ENCODE results near the gene ZNF655. TPM values are rescaled to one million over a fixed set of nuclear protein-coding genes. Genes with fewer than 3 reads are reported as not detected.

ZNF655 gene
- total RNA-seq, 1 donor from 2014 or later, result 4.0 TPM

Other genes starting within 250 kb of the ZNF655 start
- 164 and 185 TPM in 2 replicates for gene ARPC1A, start 232.7 kb upstream of the ZNF655 start, total RNA-seq
- gene ARPC1B, start 183.9 kb upstream of the ZNF655 start, total RNA-seq, result 477 and 516 TPM in 2 replicates
- 15.3 and 20.1 TPM in 2 replicates for gene PDAP1, start 150.0 kb upstream of the ZNF655 start, total RNA-seq
- gene BUD31, start 149.7 kb upstream of the ZNF655 start, total RNA-seq, result 53.4 and 75.5 TPM in 2 replicates
- gene PTCD1, start 119.8 kb upstream of the ZNF655 start, total RNA-seq, result 3.7 and 5.3 TPM in 2 replicates
- 22.0 and 26.7 TPM in 2 replicates for gene CPSF4, start 119.7 kb upstream of the ZNF655 start, total RNA-seq
- gene ATP5MF, start 92.5 kb upstream of the ZNF655 start, total RNA-seq, result 206 and 350 TPM in 2 replicates
- gene ZNF789, start 85.8 kb upstream of the ZNF655 start, total RNA-seq, result 4.3 and 4.7 TPM in 2 replicates
- 19.4 and 24.1 TPM in 2 replicates for gene ZNF394, start 58.4 kb upstream of the ZNF655 start, total RNA-seq
- 7.2 and 8.0 TPM in 2 replicates for gene ZKSCAN5, start 54.0 kb upstream of the ZNF655 start, total RNA-seq
- 3.7 and 4.7 TPM in 2 replicates for gene FAM200A, start 6.5 kb upstream of the ZNF655 start, total RNA-seq
- gene TMEM225B, start 39.6 kb downstream of the ZNF655 start, total RNA-seq, result 0.13 and 0.25 TPM in 2 replicates
- 9.4 and 12.3 TPM in 2 replicates for gene ZSCAN25, start 58.3 kb downstream of the ZNF655 start, total RNA-seq
- not detected in 2 replicates for gene CYP3A5, start 121.4 kb downstream of the ZNF655 start, total RNA-seq
- not detected in 2 replicates for gene CYP3A7, start 176.6 kb downstream of the ZNF655 start, total RNA-seq
- gene CYP3A4, start 225.5 kb downstream of the ZNF655 start, total RNA-seq, result not detected in 2 replicates